H9 (cell line): ENCODE measurements around the gene TMEM135. TPM values are rescaled to one million over a fixed set of nuclear protein-coding genes. Genes with fewer than 3 reads are reported as not detected.

Experiments used
- DNase-seq: peaks from one replicate; pipeline ENCODE4 v3.0.0-alpha.2; 2017
- H2AFZ ChIP-seq: one replicate; pipeline ENCODE4 v1.6.1; 2013; ENCODE audit warnings: mild to moderate bottlenecking, low read length, control low read depth, moderate library complexity
- H2AK5ac ChIP-seq: 2 replicates; pipeline ENCODE4 v1.6.1; 2013; ENCODE audit warnings: low read length, control low read depth, mixed read lengths; ENCODE audit not compliant: insufficient read length
- H2BK120ac ChIP-seq: one replicate; pipeline ENCODE4 v1.6.1; 2013; ENCODE audit warnings: low read depth, mild to moderate bottlenecking, low read length, control low read depth, inconsistent platforms; ENCODE audit not compliant: poor library complexity, severe bottlenecking
- H2BK12ac ChIP-seq: 2 replicates; pipeline ENCODE4 v1.6.1; 2013; ENCODE audit warnings: low read length, control low read depth, mixed read lengths, low read depth; ENCODE audit not compliant: insufficient read length
- H2BK15ac ChIP-seq: 2 replicates; pipeline ENCODE4 v1.6.1; 2013; ENCODE audit warnings: low read depth, low read length, control low read depth
- H2BK20ac ChIP-seq: one replicate; pipeline ENCODE4 v1.6.1; 2013; ENCODE audit warnings: low read depth, mild to moderate bottlenecking, low read length, control low read depth, inconsistent platforms; ENCODE audit not compliant: poor library complexity, severe bottlenecking
- H2BK5ac ChIP-seq: 2 replicates; pipeline ENCODE4 v1.6.1; 2013; ENCODE audit warnings: low read length, control low read depth, mixed read lengths; ENCODE audit not compliant: insufficient read length
- H3K14ac ChIP-seq: 2 replicates; pipeline ENCODE4 v1.6.1; 2013; ENCODE audit warnings: low read length, control low read depth; ENCODE audit not compliant: insufficient read depth
- H3K18ac ChIP-seq: 2 replicates; pipeline ENCODE4 v1.6.1; 2013; ENCODE audit warnings: low read depth, mild to moderate bottlenecking, mixed read lengths, low read length, control low read depth; ENCODE audit not compliant: insufficient read length
- H3K23ac ChIP-seq: 2 replicates; pipeline ENCODE4 v1.6.1; 2013; ENCODE audit warnings: low read length, control low read depth, mixed read lengths, low read depth; ENCODE audit not compliant: insufficient read length
- H3K23me2 ChIP-seq: 2 replicates; pipeline ENCODE4 v1.6.1; 2013; ENCODE audit warnings: low read depth, mild to moderate bottlenecking, mixed read lengths, low read length, control low read depth; ENCODE audit not compliant: insufficient read length, poor library complexity, severe bottlenecking
- H3K27ac ChIP-seq: 2 replicates; pipeline ENCODE4 v1.5.1; 2013; ENCODE audit warnings: low read length, control low read depth, mixed read lengths, low read depth; ENCODE audit not compliant: insufficient read length
- H3K27me3 ChIP-seq: 2 replicates; pipeline ENCODE4 v1.6.1; 2013; ENCODE audit warnings: low read length, control low read depth, inconsistent platforms; ENCODE audit not compliant: insufficient read depth
- H3K4ac ChIP-seq: 2 replicates; pipeline ENCODE4 v1.6.1; 2013; ENCODE audit warnings: low read depth, mild to moderate bottlenecking, control low read depth, inconsistent platforms, low read length, moderate library complexity
- H3K4me1 ChIP-seq: 2 replicates; pipeline ENCODE4 v1.6.1; 2013; ENCODE audit warnings: low read length, control low read depth, inconsistent platforms; ENCODE audit not compliant: insufficient read depth
- H3K4me2 ChIP-seq: 2 replicates; pipeline ENCODE4 v1.6.1; 2013; ENCODE audit warnings: low read length, control low read depth, mixed read lengths; ENCODE audit not compliant: insufficient read length, insufficient read depth
- H3K56ac ChIP-seq: 2 replicates; pipeline ENCODE4 v1.6.1; 2013; ENCODE audit warnings: low read depth, mild to moderate bottlenecking, mixed read lengths, low read length, control low read depth; ENCODE audit not compliant: insufficient read length
- H3K79me1 ChIP-seq: 2 replicates; pipeline ENCODE4 v1.6.1; 2013; ENCODE audit warnings: low read depth, mild to moderate bottlenecking, moderate library complexity, low read length, control low read depth, inconsistent platforms; ENCODE audit not compliant: insufficient read depth, poor library complexity, severe bottlenecking
- H3K79me2 ChIP-seq: 2 replicates; pipeline ENCODE4 v1.6.1; 2013; ENCODE audit warnings: low read length, control low read depth, inconsistent platforms; ENCODE audit not compliant: insufficient read depth
- H3K9ac ChIP-seq: 2 replicates; pipeline ENCODE4 v1.6.1; 2013; ENCODE audit warnings: low read length, control low read depth, mixed read lengths; ENCODE audit not compliant: insufficient read length; ENCODE audit errors: extremely low read depth
- H3K9me3 ChIP-seq: one replicate; pipeline ENCODE4 v1.6.1; 2013; ENCODE audit warnings: low read depth, low read length, inconsistent platforms; ENCODE audit not compliant: control insufficient read depth
- H3T11ph ChIP-seq: one replicate; pipeline ENCODE4 v1.6.1; 2013; ENCODE audit warnings: mild to moderate bottlenecking, low read length, control low read depth, inconsistent platforms
- H4K20me1 ChIP-seq: one replicate; pipeline ENCODE4 v1.6.1; 2013; ENCODE audit not compliant: control insufficient read depth, insufficient read length, insufficient read depth
- H4K5ac ChIP-seq: 2 replicates; pipeline ENCODE4 v1.6.1; 2013; ENCODE audit warnings: low read depth, mild to moderate bottlenecking, mixed read lengths, low read length, control low read depth; ENCODE audit not compliant: insufficient read length
- H4K8ac ChIP-seq: replicated peaks from 2 replicates; pipeline ENCODE4 v1.6.1; 2013; ENCODE audit warnings: low read length, control low read depth, mixed read lengths, low read depth; ENCODE audit not compliant: insufficient read length
- H4K91ac ChIP-seq: 2 replicates; pipeline ENCODE4 v1.6.1; 2013; ENCODE audit warnings: low read depth, mild to moderate bottlenecking, moderate library complexity, mixed read lengths, low read length, control low read depth; ENCODE audit not compliant: insufficient read length
- H3K27ac Mint-ChIP-seq, 3 experiments: 2 replicates in 2 of 3; 3 replicates in 1 of 3; pipeline ENCODE4 v1.8.0; 2020 to 2021; ENCODE audit warnings: mixed read lengths in 3 of 3, mild to moderate bottlenecking in 1 of 3, moderate library complexity in 1 of 3
- H3K27me3 Mint-ChIP-seq: 2 replicates; pipeline ENCODE4 v1.8.0; 2021; ENCODE audit warnings: low read depth, mild to moderate bottlenecking, moderate library complexity, mixed read lengths
- H3K36me3 Mint-ChIP-seq, 3 experiments: 2 replicates in 2 of 3; 3 replicates in 1 of 3; pipeline ENCODE4 v1.8.0; 2020 to 2021; ENCODE audit warnings: low read depth in 3 of 3, mixed read lengths in 3 of 3; ENCODE audit not compliant: insufficient read depth in 1 of 3
- H3K4me1 Mint-ChIP-seq, 2 experiments: 2 replicates each; pipeline ENCODE4 v1.8.0; 2020; ENCODE audit warnings: mixed read lengths in 2 of 2
- H3K4me3 Mint-ChIP-seq, 2 experiments: 2 replicates in 1 of 2; 3 replicates in 1 of 2; pipeline ENCODE4 v1.8.0; 2020 to 2021; ENCODE audit warnings: mild to moderate bottlenecking in 2 of 2, mixed read lengths in 2 of 2, moderate library complexity in 1 of 2
- H3K9me3 Mint-ChIP-seq, 2 experiments: 2 replicates in 1 of 2; 3 replicates in 1 of 2; pipeline ENCODE4 v1.8.0; 2020; ENCODE audit warnings: mild to moderate bottlenecking in 2 of 2, mixed read lengths in 2 of 2, moderate library complexity in 1 of 2
- CTCF ChIP-seq: fragments of 200-600 bp; sonication (generic); conservative IDR thresholded peaks from 3 replicates; pipeline ENCODE4 v1.8.0; 2021; ENCODE audit warnings: antibody characterized with exemption, mild to moderate bottlenecking
- WGBS: extraction: QIAGEN DNeasy Blood & Tissue Kit; methylation state at CpG from one replicate; pipeline ENCODE4 v1.1.7; 2013; ENCODE audit warnings: missing lambda C conversion rate, low lambda C conversion rate, mixed read lengths; ENCODE audit not compliant: insufficient read length; ENCODE audit errors: extremely low coverage; 5-methylcytosine and 5-hydroxymethylcytosine counted together
- total RNA-seq: library from RNA; stranded (reverse); gene quantifications from 2 replicates; pipeline ENCODE4 v1.2.1, GENCODE V29; 2021

Gene TMEM135
- total RNA-seq, 1 experiment from 2014 or later: 25.2 TPM

GRCh38 chr11:87325490-87325872 lies 287.7 kb downstream of the TMEM135 start:
- Histone ChIP-seq H3K27ac (no peak overlapping the region), H3K14ac (no peak overlapping the region), H4K91ac (no peak overlapping the region), H2AFZ (no peak overlapping the region), H3K23me2 (no peaks in the 10 kb centered on the region), H2AK5ac (no peak overlapping the region), H4K5ac (no peak overlapping the region), H3K56ac (no peak overlapping the region), H3K23ac (no peak overlapping the region), H3K4ac (no peak overlapping the region), H2BK15ac (no peak overlapping the region), H4K20me1 (no peaks in the 10 kb centered on the region), H2BK12ac (no peak overlapping the region), H3K27me3 (no peaks in the 10 kb centered on the region), H4K8ac (no peak overlapping the region), H3K9ac (no peak overlapping the region), H3K79me1 (no peaks in the 10 kb centered on the region), H3K4me1 (no peaks in the 10 kb centered on the region), H2BK20ac (no peak overlapping the region), H2BK120ac (no peak overlapping the region), H3K79me2 (no peaks in the 10 kb centered on the region), H2BK5ac (no peak overlapping the region), H3K4me2 (no peak overlapping the region), H3K18ac (no peak overlapping the region), H3K9me3 (no peaks in the 10 kb centered on the region), H3T11ph (no peak overlapping the region)
- no peak for DNase-seq
- Mint-ChIP-seq H3K27me3 (no peaks in the 10 kb centered on the region), H3K9me3 (no peaks in the 10 kb centered on the region), H3K4me1 (no peaks in the 10 kb centered on the region), H3K36me3 (peaks cover 0 to 3% (median 0%) of the 10 kb centered on the region in 3 experiments; a peak in 3 of 7 replicates), H3K27ac (no peak overlapping the region), H3K4me3 (no peak overlapping the region)
- WGBS: no CpG with 5 or more reads among the region's 3 CpGs
- no peak for TF ChIP-seq CTCF
